GM12878 (cell line): Measurements from ENCODE around the gene MICALL2. TPM values are rescaled to one million over a fixed set of nuclear protein-coding genes. Genes with fewer than 3 reads are reported as not detected.

ENCODE experiments used
- ATAC-seq: fragments of 200-7000 bp; cut with Tn5 transposase; 3 replicates; pipeline ENCODE4 v1.9.1; 2020; ENCODE audit warnings: mild to moderate bottlenecking, moderate library complexity
- BruUV-seq: library from RNA; stranded (reverse); fragments of 400-500 nt; replicated peaks from 2 replicates; lab custom pipeline; 2021; lab: Mats Ljungman, UMichigan
- CTCF ChIA-PET: fragments of 300-600 bp; sonication (Branson Sonifier 250); formaldehyde crosslinking; extraction: SDS; loops from one replicate; lab custom pipeline; 2021; ENCODE audit warnings: inconsistent platforms; lab: Yijun Ruan, JAX
- POLR2A ChIA-PET: fragments of 350-600 bp; formaldehyde crosslinking; extraction: SDS; loops from one replicate; lab custom pipeline; 2021; ENCODE audit warnings: inconsistent platforms; lab: Charles Lee
- RAD21 ChIA-PET: fragments of 300-600 bp; sonication (Branson Sonifier 250); formaldehyde crosslinking; loops from one replicate; lab custom pipeline; 2023; ENCODE audit warnings: antibody characterized with exemption; ENCODE audit not compliant: unreplicated experiment; lab: Charles Lee
- SMC1A ChIA-PET: fragments of 300-600 bp; sonication (Branson Sonifier 250); formaldehyde crosslinking; loops from one replicate; lab custom pipeline; 2023; ENCODE audit not compliant: unreplicated experiment, uncharacterized antibody; lab: Charles Lee
- DNase-seq: peaks from one replicate; pipeline ENCODE4 v3.0.0-alpha.2; 2011; ENCODE audit warnings: low read depth, low spot score
- FAIRE-seq: peaks from 3 replicates; lab custom pipeline; 2011; peaks lifted over from hg19 to GRCh38; lab: Jason Lieb, UNC
- H2AFZ ChIP-seq: 2 replicates; pipeline ENCODE4 v1.6.0; 2011; ENCODE audit warnings: low read depth, low read length, control low read depth; ENCODE audit not compliant: control insufficient read depth
- H3K27ac ChIP-seq: 2 replicates; pipeline ENCODE4 v1.5.1; 2011; ENCODE audit warnings: control low read depth; ENCODE audit not compliant: control insufficient read depth, insufficient read depth
- H3K27me3 ChIP-seq, 2 experiments: replicated peaks in 1 of 2; 2 replicates each; pipeline versions ENCODE4 v1.6.0 to v1.6.1; 2011; ENCODE audit warnings: low read length in 1 of 2; ENCODE audit not compliant: control insufficient read depth in 2 of 2, insufficient read depth in 2 of 2
- H3K36me3 ChIP-seq, 2 experiments: 2 replicates each; pipeline ENCODE4 v1.5.1; 2011; ENCODE audit warnings: low read length in 1 of 2; ENCODE audit not compliant: control insufficient read depth in 2 of 2, insufficient read depth in 2 of 2
- H3K4me1 ChIP-seq: 2 replicates; pipeline ENCODE4 v1.6.1; 2011; ENCODE audit warnings: mild to moderate bottlenecking, low read length, moderate library complexity, mixed read lengths; ENCODE audit not compliant: control insufficient read depth, insufficient read depth
- H3K4me2 ChIP-seq: 2 replicates; pipeline ENCODE4 v1.6.0; 2011; ENCODE audit warnings: control low read depth; ENCODE audit not compliant: control insufficient read depth, insufficient read depth
- H3K4me3 ChIP-seq: fragments of 200-600 bp; sonication (generic); 2 replicates; pipeline ENCODE4 v1.5.1; 2016
- H3K79me2 ChIP-seq: 2 replicates; pipeline ENCODE4 v1.6.0; 2011; ENCODE audit warnings: low read length; ENCODE audit not compliant: control insufficient read depth, insufficient read depth
- H3K9ac ChIP-seq: 2 replicates; pipeline ENCODE4 v1.8.0; 2011; ENCODE audit warnings: low read length, control low read depth, mixed read lengths; ENCODE audit not compliant: control insufficient read depth, insufficient read depth
- H3K9me3 ChIP-seq: replicated peaks from 3 replicates; pipeline ENCODE4 v1.5.1; 2011; ENCODE audit warnings: mild to moderate bottlenecking, low read length; ENCODE audit not compliant: control insufficient read depth, insufficient read depth
- H4K20me1 ChIP-seq: 2 replicates; pipeline ENCODE4 v1.6.0; 2011; ENCODE audit not compliant: control insufficient read depth, insufficient read depth
- ASH2L ChIP-seq: fragments of 300-600, 200-600 bp; sonication (generic); IDR thresholded peaks from 2 replicates; pipeline ENCODE4 v1.6.1; 2017; ENCODE audit warnings: low read depth, mild to moderate bottlenecking, borderline replicate concordance
- BACH1 ChIP-seq: fragments of 450-650 bp; IDR thresholded peaks from 2 replicates; pipeline ENCODE4 v1.6.1; 2017; ENCODE audit warnings: mild to moderate bottlenecking, borderline replicate concordance
- CHD2 ChIP-seq: IDR thresholded peaks from 2 replicates; pipeline ENCODE4 v1.6.1; 2011; ENCODE audit warnings: low read depth, low read length, improper control_type of control experiment, borderline replicate concordance
- CREB1 ChIP-seq: IDR thresholded peaks from 2 replicates; pipeline ENCODE4 v1.6.1; 2012; ENCODE audit warnings: low read depth, mild to moderate bottlenecking, inconsistent platforms
- CREM ChIP-seq: IDR thresholded peaks from 2 replicates; pipeline ENCODE4 v1.6.1; 2014; ENCODE audit warnings: antibody characterized with exemption, low read depth
- ETV6 ChIP-seq, 2 experiments: fragments of 450-650 bp in 1 of 2; IDR thresholded peaks in 1 of 2; conservative IDR thresholded peaks in 1 of 2; 2 replicates each; pipeline ENCODE4 v1.6.1; 2014; ENCODE audit warnings: antibody characterized with exemption in 1 of 2, borderline replicate concordance in 1 of 2, low read depth in 1 of 2, mild to moderate bottlenecking in 1 of 2, moderate library complexity in 1 of 2
- NBN ChIP-seq: fragments of 450-650 bp; IDR thresholded peaks from 2 replicates; pipeline ENCODE4 v1.6.1; 2016
- NFYB ChIP-seq: IDR thresholded peaks from 2 replicates; pipeline ENCODE4 v1.6.1; 2011; ENCODE audit warnings: low read depth, mild to moderate bottlenecking, low read length, improper control_type of control experiment, moderate library complexity; ENCODE audit not compliant: insufficient read depth
- RB1 ChIP-seq: fragments of 450-650 bp; formaldehyde crosslinking; IDR thresholded peaks from 2 replicates; pipeline ENCODE4 v1.6.1; 2017; ENCODE audit warnings: mild to moderate bottlenecking, borderline replicate concordance
- SIX5 ChIP-seq: IDR thresholded peaks from 2 replicates; pipeline ENCODE4 v1.6.1; 2011; ENCODE audit warnings: mild to moderate bottlenecking, low read depth, low read length, moderate library complexity; ENCODE audit not compliant: severe bottlenecking
- SMAD1 ChIP-seq: fragments of 450-650 bp; IDR thresholded peaks from 2 replicates; pipeline ENCODE4 v1.6.1; 2018; ENCODE audit warnings: mild to moderate bottlenecking, low read depth; ENCODE audit not compliant: partially characterized antibody
- SREBF2 ChIP-seq: IDR thresholded peaks from 2 replicates; pipeline ENCODE4 v1.6.1; 2012; ENCODE audit warnings: mild to moderate bottlenecking, low read length
- TCF3 ChIP-seq: IDR thresholded peaks from 2 replicates; pipeline ENCODE4 v1.6.1; 2012; ENCODE audit warnings: low read depth, mild to moderate bottlenecking, low read length, borderline replicate concordance; ENCODE audit not compliant: insufficient read depth
- WGBS: methylation state at CpG from one replicate; pipeline ENCODE4 v1.1.6; 2016; ENCODE audit warnings: low lambda C conversion rate; ENCODE audit not compliant: insufficient replicate concordance, insufficient coverage; ENCODE audit errors: missing lambda C conversion rate; 5-methylcytosine and 5-hydroxymethylcytosine counted together
- in situ Hi-C: fragments of 300-500 bp; cut with MboI; formaldehyde crosslinking; loops from 9 replicates; pipeline ENCODE4 v1.14.3; 2018; ENCODE audit warnings: mixed read lengths
- intact Hi-C: fragments of 100-400 bp; cut with micrococcal nuclease; formaldehyde crosslinking; loops from one replicate; pipeline ENCODE4 v1.14.2; 2022; ENCODE audit not compliant: unreplicated experiment
- polyA plus RNA-seq, 11 experiments: library from polyadenylated mRNA; depleted of rRNA in 4 of 11; unstranded in 6 of 11; stranded (reverse) in 5 of 11; fragments of >200 nt; fragmentation: Nextera tagmentation in 4 of 11; fragmentation: Illumina TruSeq in 1 of 11; extraction: Ambion mirVana in 4 of 11; extraction: Trizol in 1 of 11; gene quantifications; 1 replicate in 1 of 11; 2 replicates in 10 of 11; pipeline versions ENCODE4 v1.2.1 to v1.2.3, GENCODE V29; 2011 to 2016; ENCODE audit warnings: inconsistent platforms in 2 of 11, missing spikeins in 2 of 11, low read depth in 1 of 11
- total RNA-seq, 4 experiments: library from RNA; depleted of rRNA in 3 of 4; stranded (reverse); fragments of >200 nt in 3 of 4; fragmentation: Illumina TruSeq in 1 of 4; extraction: Trizol in 1 of 4; gene quantifications; 2 replicates each; pipeline versions ENCODE4 v1.2.1 to v1.2.3, GENCODE V29; 2013 to 2021
- TF ChIP-seq, protein P1 (sequence below): fragments of 450-650 bp; formaldehyde crosslinking; IDR thresholded peaks from 2 replicates; pipeline ENCODE4 v1.4.0; 2022; ENCODE audit warnings: mild to moderate bottlenecking, moderate library complexity
- TF ChIP-seq, protein P2 (sequence below): fragments of 450-650 bp; IDR thresholded peaks from 2 replicates; pipeline ENCODE4 v1.6.1; 2016; ENCODE audit warnings: mild to moderate bottlenecking, moderate library complexity, borderline replicate concordance
- TF ChIP-seq, protein P3 (sequence below): IDR thresholded peaks from 2 replicates; pipeline ENCODE4 v1.6.1; 2011; ENCODE audit warnings: low read depth, mild to moderate bottlenecking, low read length, moderate library complexity, borderline replicate concordance; ENCODE audit errors: extremely low read depth

Gene MICALL2
- total and polyA plus RNA-seq, 10 of the 15 experiments (the other 5 are each of a cell fraction or from before 2014, with no cell fraction given): 0.04 to 1.7 (median 0.83) TPM; not detected in 3

DNA sequence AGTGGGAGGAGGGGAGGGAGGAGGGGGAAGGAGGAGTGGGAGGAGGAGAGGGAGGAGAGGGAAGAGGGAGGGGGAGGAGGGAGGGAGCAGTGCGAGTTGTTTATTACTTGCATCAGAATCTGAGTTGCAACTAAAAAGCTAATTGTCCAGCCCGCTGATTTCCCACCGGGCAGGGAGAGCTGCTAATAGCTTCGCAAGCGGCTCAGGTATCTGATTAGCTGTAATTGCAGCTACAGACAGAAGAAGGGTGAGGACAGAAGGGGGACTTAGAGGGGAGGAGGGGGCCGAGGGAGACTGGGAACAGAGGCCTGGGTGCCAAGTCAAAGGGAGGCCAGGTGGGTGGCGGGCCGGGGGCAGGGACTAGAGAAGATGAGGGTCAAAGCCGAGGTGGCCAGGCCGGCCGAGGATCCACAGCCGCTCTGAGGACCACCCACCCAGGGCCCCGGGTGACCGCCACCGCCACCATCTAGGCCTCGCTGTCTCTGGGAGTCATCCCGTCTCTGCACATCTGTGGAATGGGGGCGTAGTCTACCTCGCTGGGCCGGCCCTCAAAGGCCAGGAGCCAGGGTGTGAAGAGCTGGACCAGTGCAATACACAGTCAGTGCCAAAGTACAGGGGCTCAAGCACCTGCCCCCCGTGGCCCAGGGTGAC lies 54.2 kb downstream of the MICALL2 start:
- Histone ChIP-seq H3K27ac (no peak overlapping the region), H3K4me2 (no peak overlapping the region), H3K4me1 (no peaks in the 10 kb centered on the region), H3K9me3 (no peaks in the 10 kb centered on the region; the same call in 2 of the 3 replicates), H2AFZ (no peak overlapping the region), H3K9ac (no peak overlapping the region), H3K79me2 (no peaks in the 10 kb centered on the region), H3K4me3 (no peak overlapping the region), H3K36me3 (no peaks in the 10 kb centered on the region), H4K20me1 (no peaks in the 10 kb centered on the region), H3K27me3 (peaks cover 0 to 3% of the 10 kb centered on the region in 2 experiments; a peak in 2 of 4 replicates)
- RAD21 ChIA-PET: no interaction called here
- 39% methylated on average over 20 of the region's 21 CpGs for WGBS
- ATAC-seq: no peak
- POLR2A ChIA-PET: no interaction called here
- no TSS peak for BruUV-seq
- no peak for DNase-seq
- SMC1A ChIA-PET: no interaction called here
- no peak for FAIRE-seq
- intact Hi-C loops (no loop called here), in situ Hi-C loops (no loop called here)
- CTCF ChIA-PET: interaction anchor here (0.6 kb wide), 1 partner anchor 340 kb away, joined by 4 read pairs; no protein-coding TSS in a partner anchor
- TF ChIP-seq SMAD1 (no peak), CHD2 (no peak), ASH2L (no peak), RB1 (no peak), CREB1 (no peak), NBN (no peak), CREM (no peak), ETV6 (conservative IDR thresholded peaks at IDR 0.05 in 1 of 2, IDR thresholded peaks at IDR 0.05 in 1 of 2; ENCODE audit: borderline replicate concordance in 1 of 2, low read depth in 1 of 2) (no peak), SREBF2 (no peak), SIX5 (no peak), BACH1 (no peak), NFYB (no peak), TCF3 (no peak)
- TF ChIP-seq, protein P1, sequence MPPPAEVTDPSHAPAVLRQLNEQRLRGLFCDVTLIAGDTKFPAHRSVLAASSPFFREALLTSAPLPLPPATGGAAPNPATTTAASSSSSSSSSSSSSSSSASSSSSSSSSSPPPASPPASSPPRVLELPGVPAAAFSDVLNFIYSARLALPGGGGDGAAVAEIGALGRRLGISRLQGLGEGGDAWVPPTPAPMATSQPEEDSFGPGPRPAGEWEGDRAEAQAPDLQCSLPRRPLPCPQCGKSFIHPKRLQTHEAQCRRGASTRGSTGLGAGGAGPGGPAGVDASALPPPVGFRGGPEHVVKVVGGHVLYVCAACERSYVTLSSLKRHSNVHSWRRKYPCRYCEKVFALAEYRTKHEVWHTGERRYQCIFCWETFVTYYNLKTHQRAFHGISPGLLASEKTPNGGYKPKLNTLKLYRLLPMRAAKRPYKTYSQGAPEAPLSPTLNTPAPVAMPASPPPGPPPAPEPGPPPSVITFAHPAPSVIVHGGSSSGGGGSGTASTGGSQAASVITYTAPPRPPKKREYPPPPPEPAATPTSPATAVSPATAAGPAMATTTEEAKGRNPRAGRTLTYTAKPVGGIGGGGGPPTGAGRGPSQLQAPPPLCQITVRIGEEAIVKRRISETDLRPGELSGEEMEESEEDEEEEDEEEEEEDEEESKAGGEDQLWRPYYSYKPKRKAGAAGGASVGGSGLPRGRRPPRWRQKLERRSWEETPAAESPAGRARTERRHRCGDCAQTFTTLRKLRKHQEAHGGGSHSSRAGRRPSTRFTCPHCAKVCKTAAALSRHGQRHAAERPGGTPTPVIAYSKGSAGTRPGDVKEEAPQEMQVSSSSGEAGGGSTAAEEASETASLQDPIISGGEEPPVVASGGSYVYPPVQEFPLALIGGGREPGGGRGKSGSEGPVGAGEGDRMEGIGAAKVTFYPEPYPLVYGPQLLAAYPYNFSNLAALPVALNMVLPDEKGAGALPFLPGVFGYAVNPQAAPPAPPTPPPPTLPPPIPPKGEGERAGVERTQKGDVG (CRISPR knock-in tag): no peak
- TF ChIP-seq, protein P2, sequence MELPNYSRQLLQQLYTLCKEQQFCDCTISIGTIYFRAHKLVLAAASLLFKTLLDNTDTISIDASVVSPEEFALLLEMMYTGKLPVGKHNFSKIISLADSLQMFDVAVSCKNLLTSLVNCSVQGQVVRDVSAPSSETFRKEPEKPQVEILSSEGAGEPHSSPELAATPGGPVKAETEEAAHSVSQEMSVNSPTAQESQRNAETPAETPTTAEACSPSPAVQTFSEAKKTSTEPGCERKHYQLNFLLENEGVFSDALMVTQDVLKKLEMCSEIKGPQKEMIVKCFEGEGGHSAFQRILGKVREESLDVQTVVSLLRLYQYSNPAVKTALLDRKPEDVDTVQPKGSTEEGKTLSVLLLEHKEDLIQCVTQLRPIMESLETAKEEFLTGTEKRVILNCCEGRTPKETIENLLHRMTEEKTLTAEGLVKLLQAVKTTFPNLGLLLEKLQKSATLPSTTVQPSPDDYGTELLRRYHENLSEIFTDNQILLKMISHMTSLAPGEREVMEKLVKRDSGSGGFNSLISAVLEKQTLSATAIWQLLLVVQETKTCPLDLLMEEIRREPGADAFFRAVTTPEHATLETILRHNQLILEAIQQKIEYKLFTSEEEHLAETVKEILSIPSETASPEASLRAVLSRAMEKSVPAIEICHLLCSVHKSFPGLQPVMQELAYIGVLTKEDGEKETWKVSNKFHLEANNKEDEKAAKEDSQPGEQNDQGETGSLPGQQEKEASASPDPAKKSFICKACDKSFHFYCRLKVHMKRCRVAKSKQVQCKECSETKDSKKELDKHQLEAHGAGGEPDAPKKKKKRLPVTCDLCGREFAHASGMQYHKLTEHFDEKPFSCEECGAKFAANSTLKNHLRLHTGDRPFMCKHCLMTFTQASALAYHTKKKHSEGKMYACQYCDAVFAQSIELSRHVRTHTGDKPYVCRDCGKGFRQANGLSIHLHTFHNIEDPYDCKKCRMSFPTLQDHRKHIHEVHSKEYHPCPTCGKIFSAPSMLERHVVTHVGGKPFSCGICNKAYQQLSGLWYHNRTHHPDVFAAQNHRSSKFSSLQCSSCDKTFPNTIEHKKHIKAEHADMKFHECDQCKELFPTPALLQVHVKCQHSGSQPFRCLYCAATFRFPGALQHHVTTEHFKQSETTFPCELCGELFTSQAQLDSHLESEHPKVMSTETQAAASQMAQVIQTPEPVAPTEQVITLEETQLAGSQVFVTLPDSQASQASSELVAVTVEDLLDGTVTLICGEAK: no peak
- TF ChIP-seq, protein P3, sequence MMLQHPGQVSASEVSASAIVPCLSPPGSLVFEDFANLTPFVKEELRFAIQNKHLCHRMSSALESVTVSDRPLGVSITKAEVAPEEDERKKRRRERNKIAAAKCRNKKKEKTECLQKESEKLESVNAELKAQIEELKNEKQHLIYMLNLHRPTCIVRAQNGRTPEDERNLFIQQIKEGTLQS: no peak
